CD4-positive, alpha-beta memory T cell (primary cell): ENCODE data around the gene STK10. TPM values are rescaled to one million over a fixed set of nuclear protein-coding genes. Genes with fewer than 3 reads are reported as not detected.
"Not testable (repeated sequence)": the region's sequence is repeated elsewhere in the genome, so short reads cannot be mapped to it uniquely, and the experiment has no call there.

ENCODE experiments used
- CTCF ChIA-PET: fragments of 350-600 bp; sonication (Branson Sonifier 250); formaldehyde crosslinking; loops from one replicate; lab custom pipeline; 2021; ENCODE audit warnings: inconsistent platforms; ENCODE audit not compliant: partially characterized antibody; lab: Charles Lee
- POLR2A ChIA-PET: fragments of 350-600 bp; sonication (Branson Sonifier 250); formaldehyde crosslinking; loops from one replicate; lab custom pipeline; 2021; ENCODE audit not compliant: partially characterized antibody; lab: Charles Lee
- DNase-seq, 5 donors: peaks; one replicate each; pipeline versions ENCODE4 v3.0.0 to v3.0.0-alpha.2; 2020 to 2022; ENCODE audit warnings: mixed read lengths in 1 of 5
- H3K27ac ChIP-seq: one replicate; pipeline ENCODE4 v1.7.0; 2013; ENCODE audit warnings: low read depth, low read length
- H3K27me3 ChIP-seq: 2 replicates; pipeline ENCODE4 v1.7.0; 2013; ENCODE audit warnings: mild to moderate bottlenecking, low read length, moderate library complexity; ENCODE audit not compliant: insufficient read depth
- H3K36me3 ChIP-seq: 2 replicates; pipeline ENCODE4 v1.7.0; 2013; ENCODE audit warnings: mild to moderate bottlenecking, low read length, moderate library complexity; ENCODE audit not compliant: insufficient read depth
- H3K4me1 ChIP-seq: 2 replicates; pipeline ENCODE4 v1.7.0; 2013; ENCODE audit warnings: mild to moderate bottlenecking, low read length, moderate library complexity; ENCODE audit not compliant: insufficient read depth
- H3K4me3 ChIP-seq, 2 donors: one replicate each; pipeline ENCODE4 v1.7.0; 2013; ENCODE audit warnings: low read length in 2 of 2, mild to moderate bottlenecking in 1 of 2
- H3K9me3 ChIP-seq, 2 donors: one replicate each; pipeline ENCODE4 v1.7.0; 2013; ENCODE audit warnings: low read length in 2 of 2, control low read depth in 1 of 2; ENCODE audit not compliant: control insufficient read depth in 1 of 2
- H3K27ac Mint-ChIP-seq, 7 donors: one replicate each; pipeline ENCODE4 v1.8.0; 2020 to 2021; ENCODE audit warnings: mixed read lengths in 7 of 7, mild to moderate bottlenecking in 6 of 7, inconsistent platforms in 3 of 7, moderate library complexity in 3 of 7
- H3K27me3 Mint-ChIP-seq, 2 donors: one replicate each; pipeline ENCODE4 v1.8.0; 2020 to 2021; ENCODE audit warnings: mixed read lengths in 2 of 2
- H3K36me3 Mint-ChIP-seq, 2 donors: one replicate each; pipeline ENCODE4 v1.8.0; 2020 to 2021; ENCODE audit warnings: mixed read lengths in 2 of 2, inconsistent platforms in 1 of 2, mild to moderate bottlenecking in 1 of 2
- H3K4me1 Mint-ChIP-seq, 4 donors: one replicate each; pipeline ENCODE4 v1.8.0; 2020 to 2021; ENCODE audit warnings: mixed read lengths in 4 of 4, mild to moderate bottlenecking in 1 of 4
- H3K4me3 Mint-ChIP-seq, 8 donors: one replicate each; pipeline ENCODE4 v1.8.0; 2020 to 2021; ENCODE audit warnings: mixed read lengths in 8 of 8, mild to moderate bottlenecking in 7 of 8, moderate library complexity in 6 of 8, inconsistent platforms in 3 of 8
- H3K9me3 Mint-ChIP-seq, 8 donors: one replicate each; pipeline ENCODE4 v1.8.0; 2020 to 2021; ENCODE audit warnings: mixed read lengths in 8 of 8, mild to moderate bottlenecking in 5 of 8, inconsistent platforms in 3 of 8, moderate library complexity in 1 of 8
- intact Hi-C: fragments of 100-400 bp; cut with micrococcal nuclease; formaldehyde crosslinking; loops from one replicate; pipeline ENCODE4 v1.15.1; 2023
- polyA plus RNA-seq, 2 donors: library from polyadenylated mRNA; unstranded; fragments of 300-500 nt; fragmentation: Illumina TruSeq; gene quantifications; one replicate each; pipeline ENCODE4 v1.2.3, GENCODE V29; 2021
- total RNA-seq, 2 experiments: library from RNA; stranded (reverse); gene quantifications; one replicate each; pipeline ENCODE4 v1.2.3, GENCODE V29; 2021

The STK10 gene
- total and polyA plus RNA-seq, 4 experiments from 2014 or later, result 24.6 to 314 (median 233) TPM

DNA sequence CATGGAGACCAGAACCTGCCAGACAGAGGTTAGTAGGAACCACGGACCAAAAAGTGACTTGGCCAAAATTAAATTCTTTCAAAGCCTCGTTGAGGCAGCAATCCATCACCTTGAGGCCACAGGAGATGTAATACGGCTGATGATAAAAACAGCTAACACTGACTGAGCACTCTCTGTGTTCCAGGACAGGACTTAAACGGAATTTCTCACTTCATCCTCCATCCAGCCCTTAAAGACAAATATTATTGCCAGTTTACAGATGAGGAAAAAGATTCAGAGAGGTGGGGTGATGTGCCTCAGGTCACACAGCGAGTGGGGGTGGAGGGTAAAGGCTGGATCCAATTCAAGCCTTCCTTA lies 25.1 kb downstream of the STK10 start:
- H3K9me3 Mint-ChIP-seq, result no peaks in the 10 kb centered on the region
- H3K27ac Mint-ChIP-seq, result peak overlapping the region in 6 of 7 donors; percentile 22 to 76 (median 50)
- H3K27me3 Mint-ChIP-seq, result no peaks in the 10 kb centered on the region
- Histone ChIP-seq H3K36me3 (peaks cover 16% of the 10 kb centered on the region), H3K4me3 (no peak overlapping the region), H3K27me3 (no peaks in the 10 kb centered on the region), H3K27ac (no peak overlapping the region), H3K9me3 (no peaks in the 10 kb centered on the region), H3K4me1 (peaks cover 91% of the 10 kb centered on the region)
- peak overlapping the region in 2 of 8 donors; percentile 15 to 38 for H3K4me3 Mint-ChIP-seq
- peaks cover 50 to 97% (median 74%) of the 10 kb centered on the region in 4 donors for H3K4me1 Mint-ChIP-seq
- no peak for DNase-seq
- ChIA-PET CTCF (interaction anchor here (1.1 to 23.1 kb wide), 7 partner anchors 11 to 156 kb away, joined by 3 to 429 read pairs (median 6); partner anchors contain the start of gene STK10), POLR2A (interaction anchor here (8.3 to 8.4 kb wide), 2 partner anchors 12 to 23 kb away, joined by 80 to 89 read pairs; partner anchors contain the start of gene STK10)
- peaks cover 14 to 53% of the 10 kb centered on the region in 2 donors for H3K36me3 Mint-ChIP-seq
- intact Hi-C loops, result no loop called here

DNA sequence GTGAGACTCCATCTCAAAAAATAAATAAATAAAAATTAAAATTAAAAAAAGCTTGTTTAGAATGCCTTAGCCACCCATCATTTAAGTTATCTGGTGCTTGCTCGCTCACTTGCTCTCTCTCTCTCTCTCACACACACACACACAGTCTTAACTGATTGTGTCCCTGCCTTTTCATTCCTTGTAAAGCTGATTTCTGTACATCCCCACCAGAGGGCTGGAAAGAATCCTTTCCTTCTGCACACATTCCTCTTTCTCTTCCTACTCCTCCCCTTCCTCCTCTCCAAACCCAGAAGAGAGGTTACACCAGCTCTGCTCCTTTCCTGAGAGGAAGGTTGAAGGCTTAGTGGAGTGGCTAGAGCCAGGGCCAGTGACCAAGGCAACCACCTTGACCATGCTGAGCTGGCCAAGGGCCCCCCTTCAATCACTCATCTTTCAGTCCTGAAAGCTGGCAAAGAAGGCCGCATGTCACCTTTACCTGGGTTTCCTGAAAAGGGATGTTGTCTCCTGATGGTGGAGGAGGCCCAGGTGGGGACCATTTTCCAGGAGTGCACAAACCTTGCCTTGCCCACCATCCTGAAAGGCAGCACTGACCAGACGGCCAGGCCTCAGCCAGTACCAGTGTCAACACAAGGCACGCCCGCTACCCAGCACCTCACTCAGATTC lies 25.6 kb downstream of the STK10 start:
- H3K27ac Mint-ChIP-seq, result peak overlapping the region; percentile 9 to 94 (median 66)
- peak overlapping the region in 5 of 8 donors; percentile 37 to 77 (median 56) for H3K4me3 Mint-ChIP-seq
- H3K27me3 Mint-ChIP-seq, result no peaks in the 10 kb centered on the region
- H3K36me3 ChIP-seq, result peaks cover 20% of the 10 kb centered on the region
- H3K4me1 Mint-ChIP-seq, result peaks cover 45 to 96% (median 71%) of the 10 kb centered on the region in 4 donors
- no peaks in the 10 kb centered on the region for H3K27me3 ChIP-seq
- H3K9me3 Mint-ChIP-seq, result no peaks in the 10 kb centered on the region
- no peak overlapping the region for H3K27ac ChIP-seq
- peaks cover 14 to 52% of the 10 kb centered on the region in 2 donors for H3K36me3 Mint-ChIP-seq
- intact Hi-C loops, result no loop called here
- H3K4me1 ChIP-seq, result peaks cover 87% of the 10 kb centered on the region
- no peak overlapping the region for H3K4me3 ChIP-seq
- ChIA-PET CTCF (interaction anchor here (1.1 to 23.1 kb wide), 8 partner anchors 11 to 155 kb away, joined by 3 to 429 read pairs (median 4); partner anchors contain the start of gene STK10), POLR2A (interaction anchor here (8.3 to 8.4 kb wide), 2 partner anchors 12 to 24 kb away, joined by 80 to 89 read pairs; partner anchors contain the start of gene STK10)
- H3K9me3 ChIP-seq, result no peaks in the 10 kb centered on the region
- no peak for DNase-seq

DNA sequence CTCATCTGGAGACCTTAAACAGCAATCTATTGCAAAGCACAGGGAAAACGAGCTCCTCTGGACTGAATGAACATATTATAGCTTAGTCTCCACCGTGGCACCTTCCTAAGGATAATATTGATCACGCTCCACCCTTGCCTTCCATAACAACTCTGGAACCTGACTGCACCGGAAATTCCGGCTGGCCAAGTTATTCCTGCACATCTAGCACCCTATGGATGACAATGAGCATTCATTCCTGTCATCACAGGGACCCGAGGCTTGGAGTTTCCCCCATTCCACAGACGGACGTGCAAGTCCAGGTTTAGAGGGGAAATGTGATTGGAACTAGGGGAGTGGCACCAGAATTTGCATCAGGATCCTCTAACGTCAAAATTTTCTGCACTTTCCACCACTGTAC lies 27.5 kb downstream of the STK10 start:
- H3K9me3 ChIP-seq, result no peaks in the 10 kb centered on the region
- H3K27ac ChIP-seq, result no peak overlapping the region
- peaks cover 22 to 57% of the 10 kb centered on the region in 2 donors for H3K36me3 Mint-ChIP-seq
- no peak overlapping the region for H3K4me3 ChIP-seq
- ChIA-PET POLR2A (interaction anchor here (2.6 to 8.4 kb wide), 3 partner anchors 14 to 26 kb away, joined by 6 to 89 read pairs (median 15); no protein-coding TSS in a partner anchor), CTCF (interaction anchor here (5.3 to 23.1 kb wide), 2 partner anchors 13 to 24 kb away, joined by 37 to 429 read pairs; partner anchors contain the start of gene STK10)
- DNase-seq, result no peak
- peaks cover 26% of the 10 kb centered on the region for H3K36me3 ChIP-seq
- peak overlapping the region; percentile 59 to 87 (median 79) for H3K27ac Mint-ChIP-seq
- no peaks in the 10 kb centered on the region for H3K27me3 ChIP-seq
- no peaks in the 10 kb centered on the region for H3K9me3 Mint-ChIP-seq
- H3K27me3 Mint-ChIP-seq, result no peaks in the 10 kb centered on the region
- peaks cover 82% of the 10 kb centered on the region for H3K4me1 ChIP-seq
- intact Hi-C loops, result no loop called here
- H3K4me1 Mint-ChIP-seq, result peaks cover 48 to 90% (median 68%) of the 10 kb centered on the region in 4 donors
- H3K4me3 Mint-ChIP-seq, result peak overlapping the region in 6 of 8 donors; percentile 10 to 58 (median 39)

DNA sequence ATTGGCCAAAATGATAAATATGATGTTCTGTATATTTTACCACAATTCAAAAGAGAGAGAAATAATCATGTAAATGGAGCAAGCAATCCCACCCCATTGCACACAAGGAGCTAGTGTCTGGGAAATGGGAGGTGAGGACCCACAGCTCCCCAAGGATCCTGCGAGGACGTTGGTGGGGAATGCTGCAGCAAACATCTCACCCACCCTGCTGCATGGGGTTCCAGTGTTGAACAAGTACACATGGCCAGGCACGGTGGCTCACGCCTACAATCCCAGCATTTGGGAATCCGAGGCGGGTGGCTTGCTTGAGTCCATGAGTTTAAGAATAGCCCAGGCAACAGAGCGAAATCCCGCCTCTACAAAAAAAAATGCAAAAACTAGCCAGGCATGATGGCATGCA lies 29.0 kb downstream of the STK10 start:
- POLR2A ChIA-PET, result interaction anchor here (1.2 to 8.4 kb wide), 6 partner anchors 10 to 152 kb away, joined by 3 to 89 read pairs (median 6); partner anchors contain the start of genes FBXW11 and STK10
- no peaks in the 10 kb centered on the region for H3K27me3 ChIP-seq
- peak overlapping the region in 6 of 7 donors; percentile 11 to 89 (median 79) for H3K27ac Mint-ChIP-seq
- peak overlapping the region in 3 of 8 donors; percentile 29 to 81 (median 54) for H3K4me3 Mint-ChIP-seq
- H3K9me3 ChIP-seq, result no peaks in the 10 kb centered on the region
- peaks cover 74% of the 10 kb centered on the region for H3K4me1 ChIP-seq
- peaks cover 31 to 66% of the 10 kb centered on the region in 2 donors for H3K36me3 Mint-ChIP-seq
- CTCF ChIA-PET, result interaction anchor here (23.1 kb wide), 1 partner anchor 26 kb away, joined by 429 read pairs; the partner anchor contains the start of gene STK10
- H3K27me3 Mint-ChIP-seq, result no peaks in the 10 kb centered on the region
- H3K4me1 Mint-ChIP-seq, result peaks cover 48 to 87% (median 67%) of the 10 kb centered on the region in 4 donors
- no peak for DNase-seq
- H3K4me3 ChIP-seq, result no peak overlapping the region
- H3K36me3 ChIP-seq, result peaks cover 27% of the 10 kb centered on the region
- intact Hi-C loops, result no loop called here
- no peaks in the 10 kb centered on the region for H3K9me3 Mint-ChIP-seq
- H3K27ac ChIP-seq, result no peak overlapping the region

DNA sequence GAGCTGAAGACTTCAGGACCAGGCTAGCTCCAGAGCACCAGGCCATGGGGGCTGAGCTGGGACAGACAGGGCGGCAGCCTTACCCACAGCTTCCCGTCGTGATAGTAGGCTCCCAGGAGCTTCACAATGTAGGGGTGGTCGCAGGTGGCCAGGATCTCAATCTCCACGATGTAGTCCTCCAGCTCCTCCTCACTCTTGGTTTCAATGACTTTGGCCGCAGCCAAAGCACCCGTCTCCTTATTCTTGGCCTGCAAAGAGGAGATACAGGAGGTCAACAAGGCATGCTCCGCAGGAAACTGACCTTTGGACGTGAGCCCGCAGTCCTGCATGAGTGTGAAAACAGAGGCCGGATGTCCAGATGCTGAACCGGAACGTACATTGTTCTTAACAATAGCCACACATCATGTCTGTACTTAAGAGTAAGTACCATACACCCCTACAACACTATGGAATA lies 31.5 kb downstream of the STK10 start:
- Mint-ChIP-seq H3K27me3 (no peaks in the 10 kb centered on the region), H3K4me1 (peaks cover 53 to 90% (median 69%) of the 10 kb centered on the region in 4 donors), H3K9me3 (no peaks in the 10 kb centered on the region), H3K27ac (peak overlapping the region in 6 of 7 donors; percentile 35 to 88 (median 74)), H3K36me3 (peaks cover 52 to 77% of the 10 kb centered on the region in 2 donors), H3K4me3 (peak overlapping the region in 2 of 8 donors; percentile 3 to 9)
- intact Hi-C loops, result no loop called here
- ChIA-PET CTCF (interaction anchor here (0.7 to 23.1 kb wide), 7 partner anchors 18 to 109 kb away, joined by 3 to 429 read pairs (median 3); partner anchors contain the start of gene STK10), POLR2A (interaction anchor here (1.0 to 7.5 kb wide), 5 partner anchors 18 to 41 kb away, joined by 3 to 68 read pairs (median 5); no protein-coding TSS in a partner anchor)
- Histone ChIP-seq H3K36me3 (peaks cover 46% of the 10 kb centered on the region), H3K27me3 (no peaks in the 10 kb centered on the region), H3K27ac (no peak overlapping the region), H3K9me3 (no peaks in the 10 kb centered on the region), H3K4me3 (no peak overlapping the region), H3K4me1 (peaks cover 75% of the 10 kb centered on the region)
- no peak for DNase-seq

DNA sequence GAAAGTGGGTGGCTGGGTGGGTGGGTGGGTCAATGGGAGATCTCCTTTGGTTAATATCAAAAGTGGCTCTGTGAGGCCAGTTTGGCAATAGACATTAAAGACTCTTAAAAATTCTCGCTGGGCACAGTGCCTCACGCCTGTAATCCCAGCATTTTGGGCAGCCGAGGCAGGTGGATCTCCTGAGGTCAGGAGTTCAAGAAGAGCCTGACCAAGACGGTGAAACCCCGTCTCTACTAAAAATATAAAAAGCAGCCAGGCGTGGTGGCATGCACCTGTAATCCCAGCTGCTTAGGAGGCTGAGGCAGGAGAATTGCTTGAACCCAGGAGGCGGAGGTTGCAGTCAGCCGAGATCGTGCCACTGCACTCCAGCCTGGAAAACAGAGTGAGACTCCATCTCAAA lies 32.9 kb downstream of the STK10 start:
- H3K27me3 Mint-ChIP-seq, H3K4me3 Mint-ChIP-seq, H3K4me3 ChIP-seq, H3K9me3 ChIP-seq, H3K9me3 Mint-ChIP-seq, DNase-seq, H3K27ac ChIP-seq, intact Hi-C loops, H3K27me3 ChIP-seq: not testable (repeated sequence)
- peaks cover 55 to 90% (median 70%) of the 10 kb centered on the region in 4 donors for H3K4me1 Mint-ChIP-seq
- Histone ChIP-seq H3K36me3 (peaks cover 46% of the 10 kb centered on the region), H3K4me1 (peaks cover 75% of the 10 kb centered on the region)
- ChIA-PET CTCF (interaction anchor here (0.7 to 23.1 kb wide), 5 partner anchors 19 to 244 kb away, joined by 3 to 429 read pairs (median 5); partner anchors contain the start of gene STK10), POLR2A (interaction anchor here (1.6 to 7.5 kb wide), 5 partner anchors 19 to 40 kb away, joined by 4 to 68 read pairs (median 5); partner anchors contain the start of gene STK10)
- peaks cover 63 to 79% of the 10 kb centered on the region in 2 donors for H3K36me3 Mint-ChIP-seq
- H3K27ac Mint-ChIP-seq, result peak overlapping the region in 2 of 7 donors; percentile 94 to 95
